K562 (cell line): ENCODE data around the gene KLHL29. TPM values are rescaled to one million over a fixed set of nuclear protein-coding genes. Genes with fewer than 3 reads are reported as not detected.

Experiments used
- ATAC-seq: fragments of 200-7000 bp; cut with Tn5 transposase; 3 replicates; pipeline ENCODE4 v1.9.1; 2020; ENCODE audit warnings: moderate library complexity
- BruUV-seq: library from RNA; stranded (reverse); fragments of 400-500 nt; replicated peaks from 2 replicates; lab custom pipeline; 2021; lab: Mats Ljungman, UMichigan
- CTCF ChIA-PET: fragments of 300-600 bp; formaldehyde crosslinking; extraction: SDS; loops from one replicate; lab custom pipeline; 2021; ENCODE audit warnings: low intra/inter-chr PET ratio; lab: Yijun Ruan, JAX
- POLR2A ChIA-PET: fragments of 300-600, 350-650 bp; sonication (Branson Sonifier 250); formaldehyde crosslinking; extraction: SDS; loops from one replicate; lab custom pipeline; 2021; ENCODE audit warnings: antibody characterized with exemption, inconsistent platforms; lab: Yijun Ruan, JAX
- DNase-seq, 4 experiments: peaks; one replicate each; pipeline versions ENCODE4 v3.0.0 to v3.0.0-alpha.2; 2011 to 2018; ENCODE audit warnings: low spot score in 3 of 4, mixed read lengths in 3 of 4; ENCODE audit errors: extremely low read depth in 1 of 4
- FAIRE-seq: peaks from 2 replicates; lab custom pipeline; 2011; peaks lifted over from hg19 to GRCh38; lab: Jason Lieb, UNC
- H2AFZ ChIP-seq: 2 replicates; pipeline ENCODE4 v1.6.0; 2011; ENCODE audit warnings: low read depth, low read length, control low read depth, inconsistent platforms
- H3K27ac ChIP-seq: fragments of 200-600 bp; 3 replicates; pipeline ENCODE4 v1.8.0; 2011; ENCODE audit warnings: low read depth, mild to moderate bottlenecking, control low read depth, inconsistent platforms, low read length, moderate library complexity, mixed read lengths; ENCODE audit errors: extremely low read depth
- H3K27me3 ChIP-seq, 2 experiments: fragments of 300-600 bp in 1 of 2; 2 replicates in 1 of 2; 3 replicates in 1 of 2; pipeline versions ENCODE4 v1.6.0 to v1.8.0; 2011; ENCODE audit warnings: inconsistent platforms in 2 of 2, low read length in 2 of 2, mild to moderate bottlenecking in 1 of 2, mixed read lengths in 1 of 2, moderate library complexity in 1 of 2; ENCODE audit not compliant: control insufficient read depth in 2 of 2, insufficient read depth in 2 of 2
- H3K36me3 ChIP-seq: fragments of 300-600 bp; 3 replicates; pipeline ENCODE4 v1.8.0; 2011; ENCODE audit warnings: mild to moderate bottlenecking, low read length, inconsistent platforms; ENCODE audit not compliant: control insufficient read depth, insufficient read depth
- H3K4me1 ChIP-seq, 2 experiments: fragments of 200-600 bp in 1 of 2; replicated peaks in 1 of 2; 2 replicates in 1 of 2; 3 replicates in 1 of 2; pipeline versions ENCODE4 v1.5.1 to v1.8.0; 2011; ENCODE audit warnings: inconsistent platforms in 2 of 2, low read length in 2 of 2, mild to moderate bottlenecking in 1 of 2, mixed read lengths in 1 of 2, moderate library complexity in 1 of 2; ENCODE audit not compliant: control insufficient read depth in 2 of 2, insufficient read depth in 2 of 2
- H3K4me2 ChIP-seq: 2 replicates; pipeline ENCODE4 v1.6.1; 2011; ENCODE audit warnings: low read length, control low read depth, inconsistent platforms, mixed read lengths; ENCODE audit not compliant: insufficient read depth
- H3K4me3 ChIP-seq: fragments of 200-600 bp; sonication (generic), shearing (Covaris generic); 2 replicates; pipeline ENCODE4 v1.5.1; 2016; ENCODE audit warnings: control low read depth, inconsistent platforms
- H3K79me2 ChIP-seq: fragments of 200-600 bp; 3 replicates; pipeline ENCODE4 v1.8.0; 2011; ENCODE audit warnings: low read length, inconsistent platforms; ENCODE audit not compliant: control insufficient read depth, insufficient read depth
- H3K9ac ChIP-seq, 2 experiments: 2 replicates each; pipeline versions ENCODE4 v1.6.0 to v1.6.1; 2011; ENCODE audit warnings: low read depth in 2 of 2, low read length in 2 of 2, control low read depth in 1 of 2, inconsistent platforms in 1 of 2, mild to moderate bottlenecking in 1 of 2, mixed read lengths in 1 of 2; ENCODE audit not compliant: insufficient read depth in 1 of 2
- H3K9me1 ChIP-seq: one replicate; pipeline ENCODE4 v1.6.0; 2011; ENCODE audit warnings: inconsistent platforms, mild to moderate bottlenecking, low read length, moderate library complexity; ENCODE audit not compliant: control insufficient read depth, insufficient read depth
- H3K9me3 ChIP-seq: replicated peaks from 2 replicates; pipeline ENCODE4 v1.5.1; 2011; ENCODE audit warnings: low read depth, low read length, inconsistent platforms; ENCODE audit not compliant: control insufficient read depth, insufficient read depth
- H4K20me1 ChIP-seq: replicated peaks from 2 replicates; pipeline ENCODE4 v1.6.1; 2011; ENCODE audit warnings: low read length, inconsistent platforms, mixed read lengths; ENCODE audit not compliant: control insufficient read depth, insufficient read depth
- ERF ChIP-seq: fragments of 450-650 bp; formaldehyde crosslinking; IDR thresholded peaks from 2 replicates; pipeline ENCODE4 v1.4.0; 2020; ENCODE audit warnings: mild to moderate bottlenecking, mixed read lengths
- GMEB1 ChIP-seq: fragments of 250-450 bp; sonication (Bioruptor Pico); IDR thresholded peaks from 2 replicates; pipeline ENCODE4 v1.4.0; 2020; ENCODE audit warnings: mild to moderate bottlenecking
- MAZ ChIP-seq, 2 experiments: fragments of 450-650 bp in 1 of 2; sonication (generic) in 1 of 2; formaldehyde crosslinking; IDR thresholded peaks in 1 of 2; conservative IDR thresholded peaks in 1 of 2; 2 replicates each; pipeline versions ENCODE4 v1.4.0 to v1.5.0; 2020; ENCODE audit warnings: mild to moderate bottlenecking in 1 of 2, missing genetic modification reagents in 1 of 2
- MCM2 ChIP-seq: fragments of 450-650 bp; IDR thresholded peaks from 2 replicates; pipeline ENCODE4 v1.6.1; 2017; ENCODE audit warnings: low read depth, mild to moderate bottlenecking
- ZNF133 ChIP-seq: fragments of 250-450 bp; sonication (Bioruptor Pico); IDR thresholded peaks from 2 replicates; pipeline ENCODE4 v1.4.0; 2020; ENCODE audit warnings: mild to moderate bottlenecking
- ZNF79 ChIP-seq: fragments of 250-450 bp; sonication (Bioruptor Pico); IDR thresholded peaks from 2 replicates; pipeline ENCODE4 v1.4.0; 2020; ENCODE audit warnings: low read depth, mild to moderate bottlenecking, moderate library complexity
- WGBS: fragments of 100-300 bp; shearing (Covaris generic); methylation state at CpG from one replicate; pipeline ENCODE4 v1.1.6; 2016; ENCODE audit warnings: low coverage, mixed read lengths; ENCODE audit not compliant: insufficient coverage; ENCODE audit errors: missing lambda C conversion rate; 5-methylcytosine and 5-hydroxymethylcytosine counted together
- in situ Hi-C: fragments of 300-500 bp; cut with MboI; formaldehyde crosslinking; loops from 4 replicates; pipeline ENCODE4 v1.15.0; 2018; ENCODE audit warnings: inconsistent platforms, mixed read lengths
- intact Hi-C: fragments of 100-400 bp; cut with micrococcal nuclease; formaldehyde crosslinking; loops from 2 replicates; pipeline ENCODE4 v1.14.2; 2022
- polyA plus RNA-seq, 8 experiments: library from polyadenylated mRNA; depleted of rRNA in 4 of 8; stranded (reverse) in 5 of 8; unstranded in 3 of 8; fragments of >200 nt; fragmentation: Nextera tagmentation in 2 of 8; fragmentation: Illumina TruSeq in 1 of 8; extraction: Ambion mirVana in 2 of 8; extraction: Trizol in 1 of 8; gene quantifications; 2 replicates each; pipeline versions ENCODE4 v1.2.1 to v1.2.3, GENCODE V29; 2011 to 2014; ENCODE audit warnings: inconsistent platforms in 1 of 8, missing spikeins in 1 of 8
- total RNA-seq, 7 experiments: library from RNA; depleted of rRNA in 6 of 7; stranded (reverse); fragments of >200 nt in 6 of 7; fragmentation: Illumina TruSeq in 2 of 7; extraction: Trizol in 2 of 7; gene quantifications; 2 replicates each; pipeline versions ENCODE4 v1.2.1 to v1.2.3, GENCODE V29; 2011 to 2021; ENCODE audit warnings: low replicate concordance in 1 of 7

KLHL29 gene
- total and polyA plus RNA-seq, 9 of the 15 experiments (the other 6 are each of a cell fraction or from before 2014, with no cell fraction given): 0.03 to 0.31 (median 0.08) TPM; not detected in 1

GRCh38 chr2:23528171-23528570 lies 143.2 kb downstream of the KLHL29 start:
- ChIA-PET CTCF (no interaction called here), POLR2A (no interaction called here)
- H3K4me3 ChIP-seq: no peak overlapping the region
- no peaks in the 10 kb centered on the region for H3K9me3 ChIP-seq
- H3K4me1 ChIP-seq: no peaks in the 10 kb centered on the region; a peak in 1 of 5 replicates
- no TSS peak for BruUV-seq
- 2% methylated on average over 11 of the region's 12 CpGs for WGBS
- FAIRE-seq: no peak
- H2AFZ ChIP-seq: no peak overlapping the region
- H3K79me2 ChIP-seq: no peaks in the 10 kb centered on the region
- no peak overlapping the region for H3K9ac ChIP-seq
- peaks cover 4% of the 10 kb centered on the region; the same call in 1 of the 2 replicates for H4K20me1 ChIP-seq
- H3K36me3 ChIP-seq: no peaks in the 10 kb centered on the region
- no peaks in the 10 kb centered on the region for H3K9me1 ChIP-seq
- H3K27me3 ChIP-seq: peaks cover 53 to 95% of the 10 kb centered on the region in 2 experiments
- TF ChIP-seq GMEB1 (CRISPR knock-in tag): no peak
- TF ChIP-seq ERF (CRISPR knock-in tag): no peak
- no peak for TF ChIP-seq ZNF133 (CRISPR knock-in tag)
- TF ChIP-seq ZNF79 (CRISPR knock-in tag): no peak
- no peak for TF ChIP-seq MCM2
- no peak for TF ChIP-seq MAZ (CRISPR knock-in tag; conservative IDR thresholded peaks at IDR 0.05 in 1 of 2, IDR thresholded peaks at IDR 0.05 in 1 of 2)
- intact Hi-C loops (no loop called here), in situ Hi-C loops (no loop called here)
- H3K4me2 ChIP-seq: no peak overlapping the region
- no peak for ATAC-seq
- no peak for DNase-seq
- no peak overlapping the region for H3K27ac ChIP-seq
